ENCODE measurements around the gene CD74. TPM values are rescaled to one million over a fixed set of nuclear protein-coding genes. Genes with fewer than 3 reads are reported as not detected.
A peak's percentile ranks its signal among the peaks of the same experiment; 100 is the strongest.

Gene CD74
- total RNA-seq, 1 donor from 2014 or later = 15.7 TPM

DNA sequence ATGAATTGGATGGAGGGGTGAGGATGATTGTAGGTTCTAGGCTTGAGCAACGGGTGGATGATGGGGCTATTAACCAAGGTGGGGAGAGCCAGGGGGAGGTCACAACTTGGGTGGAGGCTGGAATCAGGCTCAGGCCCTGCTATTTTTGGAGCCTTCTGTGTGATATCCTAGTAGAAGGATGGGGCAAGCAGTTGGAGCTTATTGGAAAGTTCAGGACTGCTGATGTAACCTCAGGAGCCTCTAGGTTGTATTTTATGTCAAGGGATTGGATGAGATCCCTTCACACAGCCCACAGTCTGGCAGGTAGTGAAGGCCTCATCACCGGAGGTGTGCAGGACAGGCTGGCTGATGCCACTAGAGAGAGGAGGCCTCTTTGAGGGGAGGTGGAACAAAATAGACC, 48.1 kb upstream of the CD74 start:
- H3K27ac Mint-ChIP-seq (ENCODE audit: unreplicated experiment) = peak overlapping the region; percentile 38
- Histone ChIP-seq H3K4me2 (ENCODE audit: low read length) (no peak overlapping the region), H3K9ac (ENCODE audit: low read length) (no peak overlapping the region), H3K36me3 (ENCODE audit: insufficient read depth, low read length) (no peaks in the 10 kb centered on the region), H3K79me2 (ENCODE audit: insufficient read depth, low read length) (no peaks in the 10 kb centered on the region), H3K4me1 (ENCODE audit: insufficient read depth, low read length) (peaks cover 8% of the 10 kb centered on the region), H3K4me3 (ENCODE audit: insufficient read depth, low read depth, low read length) (no peak overlapping the region), H3K27me3 (ENCODE audit: insufficient read depth, low read length) (no peaks in the 10 kb centered on the region), H3K27ac (ENCODE audit: low read depth, low read length) (no peak overlapping the region), H2AFZ (ENCODE audit: low read depth, low read length) (no peak overlapping the region), H3K9me3 (ENCODE audit: insufficient read depth, low read depth, low read length) (no peaks in the 10 kb centered on the region), H4K20me1 (ENCODE audit: insufficient read depth, low read length) (no peaks in the 10 kb centered on the region)
- DNase-seq (ENCODE audit: low read depth) (no peak), FAIRE-seq (no peak)
- H3K9me3 Mint-ChIP-seq (ENCODE audit: unreplicated experiment) = peaks cover 1% of the 10 kb centered on the region
- no peaks in the 10 kb centered on the region for H3K36me3 Mint-ChIP-seq (ENCODE audit: low read depth, unreplicated experiment)
- peaks cover 33% of the 10 kb centered on the region for H3K4me1 Mint-ChIP-seq (ENCODE audit: low read depth, unreplicated experiment)
- TF ChIP-seq CTCF (IDR thresholded peaks at IDR 0.05; ENCODE audit: insufficient read depth, low read depth, low read length) = no peak
- no peak for TF ChIP-seq EZH2 (IDR thresholded peaks at IDR 0.05; ENCODE audit: insufficient read depth, low read length)
- no peak overlapping the region for H3K4me3 Mint-ChIP-seq (ENCODE audit: unreplicated experiment)
- no peaks in the 10 kb centered on the region for H3K27me3 Mint-ChIP-seq (ENCODE audit: low read depth, unreplicated experiment)

DNA sequence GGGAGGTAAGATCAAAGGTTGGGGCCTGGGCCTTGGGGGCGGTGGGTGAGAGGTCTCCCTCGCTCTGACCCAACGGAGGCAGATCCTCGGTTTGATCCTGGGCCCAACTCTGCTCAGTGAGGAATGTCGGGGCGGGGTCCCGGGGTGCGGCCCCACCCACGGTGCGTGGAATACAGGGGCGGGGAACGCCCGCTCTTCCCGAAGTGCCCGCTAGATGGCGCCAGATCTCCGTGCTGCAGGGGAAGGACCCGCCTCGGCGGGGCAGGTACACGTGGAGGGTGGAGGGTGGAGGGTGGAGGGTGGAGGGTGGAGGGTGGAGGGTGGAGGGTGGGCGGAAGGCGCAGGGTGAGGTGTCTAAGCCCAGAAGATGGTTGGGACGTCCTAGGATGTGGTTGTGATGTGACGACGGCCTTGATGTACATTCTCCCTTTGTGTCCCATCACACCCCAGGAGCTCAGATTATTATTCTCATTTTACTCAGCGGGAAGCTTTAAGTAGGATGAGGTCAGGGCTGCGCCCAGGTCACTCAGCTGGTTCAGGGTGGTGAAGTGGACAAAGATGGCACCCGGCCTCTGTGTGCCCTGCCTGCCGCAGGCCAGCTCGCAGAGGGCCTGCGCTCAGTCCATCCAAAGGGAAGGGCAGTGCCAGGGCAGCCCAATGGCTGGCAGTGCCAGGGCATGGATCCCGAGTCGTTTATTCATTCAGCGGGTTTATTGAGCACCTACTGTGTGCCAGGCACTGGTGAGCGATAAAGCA, 46.3 kb upstream of the CD74 start:
- no peaks in the 10 kb centered on the region for H3K4me1 ChIP-seq (ENCODE audit: insufficient read depth, low read length)
- DNase-seq (ENCODE audit: low read depth) (no peak), FAIRE-seq (no peak)
- Mint-ChIP-seq H3K27ac (ENCODE audit: unreplicated experiment) (peak overlapping the region; percentile 72), H3K4me1 (ENCODE audit: low read depth, unreplicated experiment) (peaks cover 25% of the 10 kb centered on the region), H3K27me3 (ENCODE audit: low read depth, unreplicated experiment) (no peaks in the 10 kb centered on the region), H3K4me3 (ENCODE audit: unreplicated experiment) (no peak overlapping the region), H3K9me3 (ENCODE audit: unreplicated experiment) (peaks cover 1% of the 10 kb centered on the region), H3K36me3 (ENCODE audit: low read depth, unreplicated experiment) (no peaks in the 10 kb centered on the region)
- no peaks in the 10 kb centered on the region for H4K20me1 ChIP-seq (ENCODE audit: insufficient read depth, low read length)
- no peaks in the 10 kb centered on the region for H3K9me3 ChIP-seq (ENCODE audit: insufficient read depth, low read depth, low read length)
- no peak overlapping the region for H3K27ac ChIP-seq (ENCODE audit: low read depth, low read length)
- TF ChIP-seq CTCF (IDR thresholded peaks at IDR 0.05; ENCODE audit: insufficient read depth, low read depth, low read length) (peak; percentile 45), EZH2 (IDR thresholded peaks at IDR 0.05; ENCODE audit: insufficient read depth, low read length) (no peak)
- H3K79me2 ChIP-seq (ENCODE audit: insufficient read depth, low read length) = no peaks in the 10 kb centered on the region
- no peaks in the 10 kb centered on the region for H3K27me3 ChIP-seq (ENCODE audit: insufficient read depth, low read length)
- peak overlapping the region; percentile 73 for H3K4me2 ChIP-seq (ENCODE audit: low read length)
- no peaks in the 10 kb centered on the region for H3K36me3 ChIP-seq (ENCODE audit: insufficient read depth, low read length)
- H3K9ac ChIP-seq (ENCODE audit: low read length) = peak overlapping the region; percentile 56
- no peak overlapping the region for H3K4me3 ChIP-seq (ENCODE audit: insufficient read depth, low read depth, low read length)
- H2AFZ ChIP-seq (ENCODE audit: low read depth, low read length) = peak overlapping the region; percentile 68

GRCh38 chr5:150457562-150458240, 45.0 kb upstream of the CD74 start:
- H3K4me3 ChIP-seq (ENCODE audit: insufficient read depth, low read depth, low read length) = no peak overlapping the region
- no peaks in the 10 kb centered on the region for H3K27me3 ChIP-seq (ENCODE audit: insufficient read depth, low read length)
- no peaks in the 10 kb centered on the region for H3K4me1 ChIP-seq (ENCODE audit: insufficient read depth, low read length)
- no peak overlapping the region for H2AFZ ChIP-seq (ENCODE audit: low read depth, low read length)
- Mint-ChIP-seq H3K4me3 (ENCODE audit: unreplicated experiment) (no peak overlapping the region), H3K27me3 (ENCODE audit: low read depth, unreplicated experiment) (no peaks in the 10 kb centered on the region), H3K9me3 (ENCODE audit: unreplicated experiment) (peaks cover 1% of the 10 kb centered on the region), H3K27ac (ENCODE audit: unreplicated experiment) (peak overlapping the region; percentile 7), H3K36me3 (ENCODE audit: low read depth, unreplicated experiment) (no peaks in the 10 kb centered on the region), H3K4me1 (ENCODE audit: low read depth, unreplicated experiment) (peaks cover 22% of the 10 kb centered on the region)
- H3K36me3 ChIP-seq (ENCODE audit: insufficient read depth, low read length) = no peaks in the 10 kb centered on the region
- no peaks in the 10 kb centered on the region for H4K20me1 ChIP-seq (ENCODE audit: insufficient read depth, low read length)
- H3K4me2 ChIP-seq (ENCODE audit: low read length) = no peak overlapping the region
- H3K9ac ChIP-seq (ENCODE audit: low read length) = no peak overlapping the region
- TF ChIP-seq CTCF (IDR thresholded peaks at IDR 0.05; ENCODE audit: insufficient read depth, low read depth, low read length) (no peak), EZH2 (IDR thresholded peaks at IDR 0.05; ENCODE audit: insufficient read depth, low read length) (no peak)
- H3K9me3 ChIP-seq (ENCODE audit: insufficient read depth, low read depth, low read length) = no peaks in the 10 kb centered on the region
- DNase-seq (ENCODE audit: low read depth) (no peak), FAIRE-seq (no peak)
- no peaks in the 10 kb centered on the region for H3K79me2 ChIP-seq (ENCODE audit: insufficient read depth, low read length)
- H3K27ac ChIP-seq (ENCODE audit: low read depth, low read length) = no peak overlapping the region

All from astrocyte (in vitro differentiated cells and primary cell).